Brain pericyte (primary cell): ENCODE data around the gene PITPNM3.

Experiments used
- DNase-seq: peaks from one replicate; pipeline ENCODE4 v3.0.0-alpha.2; 2012; ENCODE audit warnings: low read depth, low spot score

PITPNM3 gene

GRCh38 chr17:6462692-6463091 lies 93.7 kb downstream of the PITPNM3 start:
- no peak for DNase-seq

GRCh38 chr17:6461792-6462524 lies 94.4 kb downstream of the PITPNM3 start:
- DNase-seq, result no peak

- no peak for DNase-seq
These were observed 95.1 kb downstream of the PITPNM3 start for GRCh38 chr17:6461246-6461645.

GRCh38 chr17:6460531-6461161 lies 95.7 kb downstream of the PITPNM3 start:
- no peak for DNase-seq

- DNase-seq, result no peak
These were observed 97.8 kb downstream of the PITPNM3 start for GRCh38 chr17:6458460-6458950.

- no peak for DNase-seq
These were observed 98.5 kb downstream of the PITPNM3 start for GRCh38 chr17:6457688-6458459.

- DNase-seq, result no peak
These were observed 99.3 kb downstream of the PITPNM3 start for GRCh38 chr17:6456914-6457687.

- no peak for DNase-seq
These were observed 100.0 kb downstream of the PITPNM3 start for GRCh38 chr17:6456321-6456720.

GRCh38 chr17:6455321-6455705 lies 101.0 kb downstream of the PITPNM3 start:
- DNase-seq, result no peak

- DNase-seq, result no peak
These were observed 101.6 kb downstream of the PITPNM3 start for GRCh38 chr17:6454495-6455320.

- DNase-seq, result no peak
These were observed 102.9 kb downstream of the PITPNM3 start for GRCh38 chr17:6453279-6454024.

- no peak for DNase-seq
These were observed 103.7 kb downstream of the PITPNM3 start for GRCh38 chr17:6452471-6453266.

GRCh38 chr17:6450926-6451832 lies 105.2 kb downstream of the PITPNM3 start:
- no peak for DNase-seq

GRCh38 chr17:6449307-6449706 lies 107.0 kb downstream of the PITPNM3 start:
- DNase-seq, result no peak

GRCh38 chr17:6448473-6448872 lies 107.9 kb downstream of the PITPNM3 start:
- DNase-seq, result no peak

- DNase-seq, result no peak
These were observed 109.7 kb downstream of the PITPNM3 start for GRCh38 chr17:6446516-6447100.

- DNase-seq, result no peak
These were observed 111.6 kb downstream of the PITPNM3 start for GRCh38 chr17:6444571-6445335.
